Ovary (tissue), 3 donors: Measurements from ENCODE around the gene UTP4.

Experiments used
- CTCF ChIP-seq, 3 donors: fragments of 450-650 bp in 2 of 3; fragments of 200-600 bp in 1 of 3; IDR thresholded peaks; one replicate each; pipeline versions ENCODE4 v1.5.1 to v1.8.0; 2016 to 2022; ENCODE audit warnings: antibody characterized with exemption in 3 of 3, mild to moderate bottlenecking in 1 of 3
- POLR2A ChIP-seq: fragments of 450-650 bp; IDR thresholded peaks from one replicate; pipeline ENCODE4 v1.6.1; 2017; ENCODE audit warnings: antibody characterized with exemption, mild to moderate bottlenecking, moderate library complexity
- donor health status: DM: no; HTN: no; CAD: no.

DNA sequence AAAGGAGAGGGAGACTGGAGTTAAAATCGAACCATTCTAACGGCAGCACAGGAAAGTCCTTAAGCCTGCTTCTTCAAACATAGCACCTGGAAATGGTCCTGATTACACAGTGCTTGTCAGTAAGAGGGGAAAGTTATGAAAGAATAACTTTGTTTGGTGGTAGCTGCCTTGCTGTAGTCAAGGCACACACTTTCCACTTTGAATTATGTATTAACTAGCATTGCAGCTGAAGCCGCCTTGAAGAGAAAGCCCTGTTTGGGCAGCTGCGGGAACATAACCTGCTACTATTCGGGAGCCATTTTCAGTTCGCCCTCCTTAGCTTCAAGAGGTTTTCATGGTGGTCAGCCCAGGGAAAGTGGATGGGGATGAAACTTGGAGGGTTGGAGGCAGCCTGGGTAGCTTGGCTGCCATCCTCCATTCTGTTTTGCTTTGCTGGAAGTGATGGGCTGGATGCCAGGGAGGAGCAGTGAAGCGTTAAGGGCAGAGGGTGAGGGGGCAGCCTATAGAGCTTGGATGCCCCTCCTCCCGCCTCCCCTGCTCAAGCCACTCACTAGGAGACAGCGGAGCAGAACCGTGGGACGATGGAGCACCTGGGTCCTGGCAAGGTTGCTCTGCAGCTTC lies 32.3 kb upstream of the UTP4 start:
- TF ChIP-seq CTCF (IDR thresholded peaks at IDR 0.05) (no peak), POLR2A (no peak)
